Fibroblast of lung (primary cell): Measurements from ENCODE around the gene FAM47E.

Source experiments
- EZH2 ChIP-seq: IDR thresholded peaks from 2 replicates; pipeline ENCODE4 v1.5.1; 2012; ENCODE audit warnings: low read length, control low read depth, mild to moderate bottlenecking; ENCODE audit errors: missing control alignments
- TF ChIP-seq, protein P1 (sequence below), 2 donors: IDR thresholded peaks in 1 of 2; conservative IDR thresholded peaks in 1 of 2; 1 replicate in 1 of 2; 2 replicates in 1 of 2; pipeline ENCODE4 v1.5.1; 2011 to 2012; ENCODE audit warnings: low read length in 2 of 2, control low read depth in 1 of 2, inconsistent platforms in 1 of 2, low read depth in 1 of 2, mild to moderate bottlenecking in 1 of 2

DNA sequence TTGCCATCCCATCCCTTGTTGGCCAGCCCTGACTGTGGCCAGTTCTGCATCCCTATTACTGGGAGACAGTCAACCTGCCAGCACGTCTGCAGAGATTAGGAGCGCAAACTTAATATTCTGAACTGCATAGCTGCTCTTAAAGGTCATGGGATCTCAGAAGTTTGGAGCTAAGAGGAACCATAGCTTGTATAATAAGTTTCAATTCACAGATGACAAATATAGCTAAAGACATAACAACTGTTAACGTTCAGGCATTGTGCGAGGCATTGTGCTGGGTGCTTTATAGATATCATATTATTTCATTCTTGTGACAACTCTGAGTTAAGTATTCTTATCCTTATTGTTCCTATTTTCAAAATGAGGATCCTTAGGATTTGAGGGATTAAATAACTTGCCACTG lies 41.6 kb upstream of the FAM47E start:
- TF ChIP-seq, protein P1, sequence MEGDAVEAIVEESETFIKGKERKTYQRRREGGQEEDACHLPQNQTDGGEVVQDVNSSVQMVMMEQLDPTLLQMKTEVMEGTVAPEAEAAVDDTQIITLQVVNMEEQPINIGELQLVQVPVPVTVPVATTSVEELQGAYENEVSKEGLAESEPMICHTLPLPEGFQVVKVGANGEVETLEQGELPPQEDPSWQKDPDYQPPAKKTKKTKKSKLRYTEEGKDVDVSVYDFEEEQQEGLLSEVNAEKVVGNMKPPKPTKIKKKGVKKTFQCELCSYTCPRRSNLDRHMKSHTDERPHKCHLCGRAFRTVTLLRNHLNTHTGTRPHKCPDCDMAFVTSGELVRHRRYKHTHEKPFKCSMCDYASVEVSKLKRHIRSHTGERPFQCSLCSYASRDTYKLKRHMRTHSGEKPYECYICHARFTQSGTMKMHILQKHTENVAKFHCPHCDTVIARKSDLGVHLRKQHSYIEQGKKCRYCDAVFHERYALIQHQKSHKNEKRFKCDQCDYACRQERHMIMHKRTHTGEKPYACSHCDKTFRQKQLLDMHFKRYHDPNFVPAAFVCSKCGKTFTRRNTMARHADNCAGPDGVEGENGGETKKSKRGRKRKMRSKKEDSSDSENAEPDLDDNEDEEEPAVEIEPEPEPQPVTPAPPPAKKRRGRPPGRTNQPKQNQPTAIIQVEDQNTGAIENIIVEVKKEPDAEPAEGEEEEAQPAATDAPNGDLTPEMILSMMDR (conservative IDR thresholded peaks at IDR 0.05 in 1 of 2, IDR thresholded peaks at IDR 0.05 in 1 of 2; ENCODE audit: low read depth in 1 of 2, low read length in 2 of 2), result no peak
- TF ChIP-seq EZH2, result no peak
